Astrocyte (in vitro differentiated cells and primary cell): ENCODE measurements around the gene SLC25A18.
"Not testable (repeated sequence)": the region's sequence is repeated elsewhere in the genome, so short reads cannot be mapped to it uniquely, and the experiment has no call there.

Experiments used
- EZH2 ChIP-seq: IDR thresholded peaks from 2 replicates; pipeline ENCODE4 v1.6.1; 2012; ENCODE audit warnings: mild to moderate bottlenecking, low read length, inconsistent platforms; ENCODE audit not compliant: insufficient read depth
- TF ChIP-seq, protein P1 (sequence below): IDR thresholded peaks from 2 replicates; pipeline ENCODE4 v1.5.1; 2011; ENCODE audit warnings: low read depth, mild to moderate bottlenecking, inconsistent platforms, low read length, moderate library complexity; ENCODE audit not compliant: insufficient read depth

DNA sequence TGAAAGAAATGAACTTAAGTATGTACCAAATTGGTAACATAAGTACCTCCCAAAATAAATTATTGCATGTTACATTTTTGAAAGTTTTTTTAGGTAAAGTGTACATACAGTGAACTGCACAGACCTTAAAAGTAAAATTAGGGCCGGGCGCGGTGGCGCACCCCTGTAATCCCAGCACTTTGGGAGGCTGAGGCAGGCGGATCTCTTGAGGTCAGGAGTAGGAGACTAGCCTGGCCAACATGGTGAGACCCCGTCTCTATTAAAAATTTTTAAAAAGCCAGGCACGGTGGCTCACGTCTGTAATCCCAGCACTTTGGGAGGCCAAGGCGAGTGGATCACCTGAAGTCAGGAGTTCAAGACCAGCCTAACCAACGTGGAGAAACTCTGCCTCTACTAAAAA lies 73.6 kb downstream of the SLC25A18 start:
- TF ChIP-seq, protein P1, sequence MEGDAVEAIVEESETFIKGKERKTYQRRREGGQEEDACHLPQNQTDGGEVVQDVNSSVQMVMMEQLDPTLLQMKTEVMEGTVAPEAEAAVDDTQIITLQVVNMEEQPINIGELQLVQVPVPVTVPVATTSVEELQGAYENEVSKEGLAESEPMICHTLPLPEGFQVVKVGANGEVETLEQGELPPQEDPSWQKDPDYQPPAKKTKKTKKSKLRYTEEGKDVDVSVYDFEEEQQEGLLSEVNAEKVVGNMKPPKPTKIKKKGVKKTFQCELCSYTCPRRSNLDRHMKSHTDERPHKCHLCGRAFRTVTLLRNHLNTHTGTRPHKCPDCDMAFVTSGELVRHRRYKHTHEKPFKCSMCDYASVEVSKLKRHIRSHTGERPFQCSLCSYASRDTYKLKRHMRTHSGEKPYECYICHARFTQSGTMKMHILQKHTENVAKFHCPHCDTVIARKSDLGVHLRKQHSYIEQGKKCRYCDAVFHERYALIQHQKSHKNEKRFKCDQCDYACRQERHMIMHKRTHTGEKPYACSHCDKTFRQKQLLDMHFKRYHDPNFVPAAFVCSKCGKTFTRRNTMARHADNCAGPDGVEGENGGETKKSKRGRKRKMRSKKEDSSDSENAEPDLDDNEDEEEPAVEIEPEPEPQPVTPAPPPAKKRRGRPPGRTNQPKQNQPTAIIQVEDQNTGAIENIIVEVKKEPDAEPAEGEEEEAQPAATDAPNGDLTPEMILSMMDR, result not testable (repeated sequence)
- TF ChIP-seq EZH2, result not testable (repeated sequence)
